ENCODE results near the gene TCFL5.

The TCFL5 gene

GRCh38 chr20:62823688-62824475, 37.7 kb downstream of the TCFL5 start:
- DNase-seq (ENCODE audit: low read depth in 2 of 2) = no peak

GRCh38 chr20:62822788-62823651, 38.6 kb downstream of the TCFL5 start:
- DNase-seq (ENCODE audit: low read depth in 2 of 2) = no peak

- DNase-seq (ENCODE audit: low read depth in 2 of 2) = no peak
Measured at GRCh38 chr20:62822239-62822787, 39.3 kb downstream of the TCFL5 start.

- DNase-seq (ENCODE audit: low read depth in 2 of 2) = no peak
Measured at GRCh38 chr20:62821726-62822210, 39.9 kb downstream of the TCFL5 start.

- no peak for DNase-seq (ENCODE audit: low read depth in 2 of 2)
Measured at GRCh38 chr20:62820962-62821725, 40.5 kb downstream of the TCFL5 start.

- no peak for DNase-seq (ENCODE audit: low read depth in 2 of 2)
Measured at GRCh38 chr20:62820208-62820961, 41.2 kb downstream of the TCFL5 start.

GRCh38 chr20:62819494-62820174, 42.0 kb downstream of the TCFL5 start:
- no peak for DNase-seq (ENCODE audit: low read depth in 2 of 2)

- no peak for DNase-seq (ENCODE audit: low read depth in 2 of 2)
Measured at GRCh38 chr20:62818592-62819493, 42.8 kb downstream of the TCFL5 start.

GRCh38 chr20:62817975-62818591, 43.5 kb downstream of the TCFL5 start:
- DNase-seq (ENCODE audit: low read depth in 2 of 2) = no peak

GRCh38 chr20:62816884-62817873, 44.4 kb downstream of the TCFL5 start, which contains the start of gene COL9A3:
Gene COL9A3, plus strand, starts transcription at chr20:62817050. Its CDS starts 15 bp downstream, at chr20:62817065.
- DNase-seq (ENCODE audit: low read depth in 2 of 2) = no peak

GRCh38 chr20:62816031-62816883, 45.4 kb downstream of the TCFL5 start:
- no peak for DNase-seq (ENCODE audit: low read depth in 2 of 2)

- no peak for DNase-seq (ENCODE audit: low read depth in 2 of 2)
Measured at GRCh38 chr20:62815066-62815991, 46.3 kb downstream of the TCFL5 start.

GRCh38 chr20:62814709-62815065, 46.9 kb downstream of the TCFL5 start:
- DNase-seq (ENCODE audit: low read depth in 2 of 2) = no peak

GRCh38 chr20:62814060-62814708, 47.4 kb downstream of the TCFL5 start:
- no peak for DNase-seq (ENCODE audit: low read depth in 2 of 2)

- no peak for DNase-seq (ENCODE audit: low read depth in 2 of 2)
Measured at GRCh38 chr20:62813588-62813987, 48.0 kb downstream of the TCFL5 start.

Measured in stimulated activated CD4-positive, alpha-beta T cell treated with anti-CD3 and anti-CD28 coated beads, Interleukin-1b, Interleukin-23, amount 100 ng/mL, for 1 hour (primary cell).